Upper lobe of left lung (tissue), 4 donors: ENCODE data around the gene NKX2-8.

Source experiments
- POLR2A ChIP-seq, 4 donors: fragments of 450-650 bp; IDR thresholded peaks; one replicate each; pipeline ENCODE4 v1.5.1; 2016 to 2017; ENCODE audit warnings: antibody characterized with exemption in 4 of 4, mild to moderate bottlenecking in 2 of 4
- TF ChIP-seq, protein P1 (sequence below), 6 experiments: fragments of 450-650 bp in 4 of 6; fragments of 200-600 bp in 2 of 6; sonication (generic) in 2 of 6; IDR thresholded peaks; one replicate each; pipeline ENCODE4 v1.5.1; 2016 to 2019; ENCODE audit warnings: antibody characterized with exemption in 6 of 6

DNA sequence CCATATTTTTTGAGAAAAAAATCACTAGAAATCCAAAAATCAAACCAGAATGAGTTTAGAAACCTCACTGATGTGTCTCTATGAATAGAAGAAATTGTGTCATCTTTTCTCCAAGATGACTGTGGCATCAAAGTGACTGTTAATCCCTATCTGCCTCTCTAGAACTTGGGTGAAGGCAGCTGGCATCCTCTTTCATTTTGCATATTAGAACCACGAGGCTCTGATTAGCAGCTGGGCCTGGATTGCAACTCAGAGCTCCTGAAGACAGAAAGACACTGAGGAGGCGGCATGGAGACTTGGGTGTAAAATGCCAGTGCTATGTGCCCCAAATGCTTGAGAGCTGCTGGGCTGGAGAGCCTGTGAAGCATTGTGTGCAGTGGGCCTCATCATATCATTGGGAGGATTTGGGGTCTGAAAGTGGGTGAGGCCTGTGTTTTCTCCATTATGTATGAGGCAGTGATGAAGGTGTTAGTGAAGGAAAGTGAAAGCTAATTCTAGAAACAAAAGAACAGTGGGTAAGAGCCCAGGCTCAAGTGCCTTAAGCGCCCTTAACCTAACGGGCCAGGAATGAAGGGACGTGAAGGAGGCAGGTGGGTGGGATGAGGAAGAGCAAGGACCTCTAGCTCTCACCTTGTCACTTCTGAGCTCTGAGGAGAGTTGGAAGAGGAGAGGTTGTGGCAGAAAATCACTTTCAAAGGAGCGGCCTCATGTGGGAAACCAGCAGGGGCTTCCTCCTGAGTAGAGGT, 26.2 kb downstream of the NKX2-8 start:
- TF ChIP-seq, protein P1, sequence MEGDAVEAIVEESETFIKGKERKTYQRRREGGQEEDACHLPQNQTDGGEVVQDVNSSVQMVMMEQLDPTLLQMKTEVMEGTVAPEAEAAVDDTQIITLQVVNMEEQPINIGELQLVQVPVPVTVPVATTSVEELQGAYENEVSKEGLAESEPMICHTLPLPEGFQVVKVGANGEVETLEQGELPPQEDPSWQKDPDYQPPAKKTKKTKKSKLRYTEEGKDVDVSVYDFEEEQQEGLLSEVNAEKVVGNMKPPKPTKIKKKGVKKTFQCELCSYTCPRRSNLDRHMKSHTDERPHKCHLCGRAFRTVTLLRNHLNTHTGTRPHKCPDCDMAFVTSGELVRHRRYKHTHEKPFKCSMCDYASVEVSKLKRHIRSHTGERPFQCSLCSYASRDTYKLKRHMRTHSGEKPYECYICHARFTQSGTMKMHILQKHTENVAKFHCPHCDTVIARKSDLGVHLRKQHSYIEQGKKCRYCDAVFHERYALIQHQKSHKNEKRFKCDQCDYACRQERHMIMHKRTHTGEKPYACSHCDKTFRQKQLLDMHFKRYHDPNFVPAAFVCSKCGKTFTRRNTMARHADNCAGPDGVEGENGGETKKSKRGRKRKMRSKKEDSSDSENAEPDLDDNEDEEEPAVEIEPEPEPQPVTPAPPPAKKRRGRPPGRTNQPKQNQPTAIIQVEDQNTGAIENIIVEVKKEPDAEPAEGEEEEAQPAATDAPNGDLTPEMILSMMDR (IDR thresholded peaks at IDR 0.05) = no peak
- TF ChIP-seq POLR2A (IDR thresholded peaks at IDR 0.05) = no peak
